GM12873 (cell line): ENCODE measurements around the gene CPT1B.

Source experiments
- TF ChIP-seq, protein P1 (sequence below): IDR thresholded peaks from 2 replicates; pipeline ENCODE4 v1.5.1; 2012; ENCODE audit warnings: low read depth, mild to moderate bottlenecking, moderate library complexity, low read length, control low read depth; ENCODE audit not compliant: insufficient read depth; ENCODE audit errors: missing control alignments

Gene CPT1B

DNA sequence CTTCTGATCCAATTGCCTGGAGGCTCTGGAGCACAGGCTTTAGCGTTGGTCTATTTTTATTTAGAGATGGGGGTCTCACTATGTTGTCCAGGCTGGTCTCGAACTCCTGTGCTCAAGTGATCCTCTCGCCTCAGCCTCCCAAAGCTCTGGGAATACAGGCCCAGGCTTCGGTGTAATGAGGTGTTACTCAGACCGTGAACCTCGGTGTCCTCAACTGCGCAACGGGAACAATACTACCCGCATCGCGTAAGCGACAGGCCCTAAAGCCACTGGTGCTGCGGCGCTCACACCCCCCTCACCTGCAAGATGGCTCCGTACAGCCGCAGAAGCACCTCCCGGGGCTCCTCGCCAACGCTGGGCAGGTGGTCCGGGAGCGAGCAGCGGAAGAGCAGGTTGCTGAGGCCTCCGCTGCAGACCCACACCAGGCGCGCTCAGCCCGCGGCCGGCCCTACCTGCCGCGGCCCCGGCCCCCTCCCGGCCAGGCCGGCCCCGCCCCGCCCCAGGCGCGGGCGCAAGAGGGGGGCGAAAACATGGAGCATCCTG is 3.8 kb upstream of the CPT1B start:
- TF ChIP-seq, protein P1, sequence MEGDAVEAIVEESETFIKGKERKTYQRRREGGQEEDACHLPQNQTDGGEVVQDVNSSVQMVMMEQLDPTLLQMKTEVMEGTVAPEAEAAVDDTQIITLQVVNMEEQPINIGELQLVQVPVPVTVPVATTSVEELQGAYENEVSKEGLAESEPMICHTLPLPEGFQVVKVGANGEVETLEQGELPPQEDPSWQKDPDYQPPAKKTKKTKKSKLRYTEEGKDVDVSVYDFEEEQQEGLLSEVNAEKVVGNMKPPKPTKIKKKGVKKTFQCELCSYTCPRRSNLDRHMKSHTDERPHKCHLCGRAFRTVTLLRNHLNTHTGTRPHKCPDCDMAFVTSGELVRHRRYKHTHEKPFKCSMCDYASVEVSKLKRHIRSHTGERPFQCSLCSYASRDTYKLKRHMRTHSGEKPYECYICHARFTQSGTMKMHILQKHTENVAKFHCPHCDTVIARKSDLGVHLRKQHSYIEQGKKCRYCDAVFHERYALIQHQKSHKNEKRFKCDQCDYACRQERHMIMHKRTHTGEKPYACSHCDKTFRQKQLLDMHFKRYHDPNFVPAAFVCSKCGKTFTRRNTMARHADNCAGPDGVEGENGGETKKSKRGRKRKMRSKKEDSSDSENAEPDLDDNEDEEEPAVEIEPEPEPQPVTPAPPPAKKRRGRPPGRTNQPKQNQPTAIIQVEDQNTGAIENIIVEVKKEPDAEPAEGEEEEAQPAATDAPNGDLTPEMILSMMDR = no peak

DNA sequence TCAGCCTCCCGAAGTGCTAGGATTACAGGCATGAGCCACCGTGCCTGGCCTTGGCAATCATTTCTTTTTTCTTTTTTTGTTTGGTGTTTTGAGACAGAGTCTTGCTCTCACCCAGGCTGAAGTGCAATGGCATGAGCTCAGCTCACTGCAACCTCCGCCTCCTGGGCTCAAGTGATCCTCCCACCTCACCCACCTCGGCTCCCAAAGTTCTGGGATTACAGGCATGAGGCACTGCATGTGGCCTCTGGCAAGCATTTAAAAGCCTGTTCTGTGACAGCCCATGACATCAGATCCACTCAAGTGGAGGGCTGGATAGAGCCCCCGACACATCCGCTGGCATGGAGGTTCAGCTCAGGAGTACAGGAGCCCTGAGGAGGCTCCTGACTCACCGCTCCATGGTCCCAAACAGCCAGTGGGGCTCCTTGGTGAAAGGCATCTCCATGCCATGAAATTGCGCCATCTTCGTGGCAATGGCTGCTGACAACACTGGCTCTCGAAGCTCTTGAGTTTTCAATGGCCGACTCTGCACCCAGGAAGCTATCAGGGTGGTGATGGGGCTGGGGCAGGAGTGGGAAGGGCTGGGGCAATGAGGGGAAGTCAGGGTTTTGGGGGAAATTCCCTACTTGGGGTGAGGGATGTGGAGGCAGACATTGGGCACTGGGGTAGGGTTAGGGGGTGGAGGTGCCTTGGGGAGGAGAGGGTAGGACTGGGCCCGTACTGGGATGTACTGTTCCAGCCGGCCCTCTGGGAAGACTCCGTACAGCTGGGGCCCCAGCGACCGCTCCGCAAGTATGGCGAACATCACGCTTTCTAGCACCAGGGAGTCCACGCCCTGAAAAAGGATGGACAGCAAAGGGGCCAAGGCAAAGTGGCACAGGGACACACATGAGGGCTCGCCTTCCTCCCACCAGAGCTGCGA is 3.1 kb upstream of the CPT1B start:
- TF ChIP-seq, protein P1 = no peak

- TF ChIP-seq, protein P1 = no peak
Measured at GRCh38 chr22:50579752-50580151, 1.5 kb upstream of the CPT1B start.

- TF ChIP-seq, protein P1 = no peak
Measured at GRCh38 chr22:50578776-50579310, 616 bp upstream of the CPT1B start.

GRCh38 chr22:50577697-50577986 is 585 bp downstream of the CPT1B start:
- TF ChIP-seq, protein P1 = no peak

DNA sequence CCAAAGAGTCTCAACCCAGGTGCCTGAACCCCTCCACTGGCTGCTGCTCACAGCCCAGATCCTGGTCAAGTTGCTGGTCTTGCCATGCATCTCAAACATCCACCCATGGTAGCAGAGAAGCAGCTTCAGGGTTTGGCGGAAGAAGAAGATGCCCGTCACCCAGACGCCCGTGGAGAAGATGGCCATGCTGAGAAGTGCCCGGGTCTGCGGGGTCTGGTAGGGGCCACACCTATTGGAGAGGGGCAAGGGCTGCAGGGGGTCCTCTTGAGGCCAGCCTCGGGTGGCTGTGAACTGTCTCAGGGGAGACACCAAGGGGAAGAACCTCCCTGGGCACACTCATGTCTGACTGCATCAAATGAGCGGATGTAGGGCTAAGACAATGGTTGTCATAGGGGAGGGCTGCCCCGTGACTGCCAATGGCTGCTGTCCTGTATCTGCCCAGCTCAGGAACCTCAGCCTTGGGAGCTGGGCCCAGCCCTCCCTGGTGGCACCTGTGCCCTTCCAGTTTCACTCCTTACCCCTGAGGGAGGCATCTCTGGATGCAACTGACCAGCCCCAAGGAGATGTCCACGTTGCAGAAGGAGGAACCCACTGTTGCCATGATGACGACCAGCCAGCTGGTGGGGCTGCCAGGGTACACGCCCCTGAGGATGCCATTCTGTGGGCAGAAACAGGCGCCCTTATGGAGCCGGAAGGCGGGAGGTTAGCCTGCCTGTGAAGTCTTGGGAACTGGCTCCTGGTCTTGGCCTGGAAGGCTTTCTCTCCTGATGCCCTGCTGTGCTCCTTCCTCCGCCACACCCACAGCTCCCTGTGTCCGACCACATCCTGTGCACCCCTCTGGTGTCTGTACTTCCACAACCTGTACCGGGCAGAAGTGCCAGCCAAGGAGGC is 1.2 kb downstream of the CPT1B start:
- TF ChIP-seq, protein P1 = no peak

DNA sequence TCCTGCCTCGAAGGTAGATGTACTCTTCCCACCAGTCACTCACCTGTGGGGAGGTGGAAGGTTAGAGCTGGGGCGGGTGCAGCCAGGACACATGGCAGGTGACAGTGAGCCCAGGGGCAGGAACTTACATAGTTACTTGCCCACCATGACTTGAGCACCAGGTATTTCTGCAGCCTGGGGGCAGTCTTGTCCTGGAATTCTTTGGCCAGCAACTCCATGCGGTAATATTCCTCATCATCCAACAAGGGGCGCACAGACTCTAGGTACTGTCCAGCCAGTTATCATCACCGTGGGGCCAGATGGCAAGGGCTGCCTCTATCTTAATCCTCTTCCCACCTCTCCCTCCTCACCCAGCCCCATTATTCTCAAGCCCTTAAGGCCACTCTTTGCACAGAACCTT is 2.2 kb downstream of the CPT1B start:
- TF ChIP-seq, protein P1 = no peak
